Activated B cell treated with CpG ODN at 0.5 μM for 24 hours (primary cell): ENCODE results near the gene NDFIP1. TPM values are rescaled to one million over a fixed set of nuclear protein-coding genes. Genes with fewer than 3 reads are reported as not detected.

Experiments used
- ATAC-seq: fragments of 200-7000 bp; cut with Tn5 transposase; one replicate; pipeline ENCODE4 v1.10.0; 2021; ENCODE audit warnings: low read depth, mild to moderate bottlenecking, moderate library complexity
- CTCF ChIA-PET: fragments of 350-600 bp; sonication (Branson Sonifier 250); formaldehyde crosslinking; loops from one replicate; lab custom pipeline; 2021; ENCODE audit warnings: antibody characterized with exemption; lab: Charles Lee
- POLR2A ChIA-PET: fragments of 350-600 bp; sonication (Branson Sonifier 250); formaldehyde crosslinking; loops from one replicate; lab custom pipeline; 2021; ENCODE audit warnings: antibody characterized with exemption; lab: Charles Lee
- DNase-seq: peaks from one replicate; pipeline ENCODE4 v3.0.0; 2022
- H3K27ac Mint-ChIP-seq: one replicate; pipeline ENCODE4 v1.8.0; 2020; ENCODE audit warnings: mixed read lengths
- H3K27me3 Mint-ChIP-seq: one replicate; pipeline ENCODE4 v1.8.0; 2021; ENCODE audit warnings: mixed read lengths
- H3K36me3 Mint-ChIP-seq: one replicate; pipeline ENCODE4 v1.8.0; 2021; ENCODE audit warnings: low read depth, mixed read lengths
- H3K4me1 Mint-ChIP-seq: one replicate; pipeline ENCODE4 v1.8.0; 2021; ENCODE audit warnings: mixed read lengths
- H3K4me3 Mint-ChIP-seq: one replicate; pipeline ENCODE4 v1.8.0; 2020; ENCODE audit warnings: mild to moderate bottlenecking, mixed read lengths
- H3K9me3 Mint-ChIP-seq: one replicate; pipeline ENCODE4 v1.8.0; 2020; ENCODE audit warnings: mixed read lengths
- intact Hi-C: fragments of 100-400 bp; cut with micrococcal nuclease; formaldehyde crosslinking; loops from one replicate; pipeline ENCODE4 v1.15.1; 2024
- total RNA-seq: library from RNA; stranded (reverse); gene quantifications from 2 replicates; pipeline ENCODE4 v1.2.3, GENCODE V29; 2022
- TF ChIP-seq, protein P1 (sequence below): fragments of 200-600 bp; IDR thresholded peaks from one replicate; pipeline ENCODE4 v1.8.0; 2022; ENCODE audit warnings: antibody characterized with exemption, mild to moderate bottlenecking

Gene NDFIP1
- total RNA-seq, 1 donor from 2014 or later, result 24.2 TPM

DNA sequence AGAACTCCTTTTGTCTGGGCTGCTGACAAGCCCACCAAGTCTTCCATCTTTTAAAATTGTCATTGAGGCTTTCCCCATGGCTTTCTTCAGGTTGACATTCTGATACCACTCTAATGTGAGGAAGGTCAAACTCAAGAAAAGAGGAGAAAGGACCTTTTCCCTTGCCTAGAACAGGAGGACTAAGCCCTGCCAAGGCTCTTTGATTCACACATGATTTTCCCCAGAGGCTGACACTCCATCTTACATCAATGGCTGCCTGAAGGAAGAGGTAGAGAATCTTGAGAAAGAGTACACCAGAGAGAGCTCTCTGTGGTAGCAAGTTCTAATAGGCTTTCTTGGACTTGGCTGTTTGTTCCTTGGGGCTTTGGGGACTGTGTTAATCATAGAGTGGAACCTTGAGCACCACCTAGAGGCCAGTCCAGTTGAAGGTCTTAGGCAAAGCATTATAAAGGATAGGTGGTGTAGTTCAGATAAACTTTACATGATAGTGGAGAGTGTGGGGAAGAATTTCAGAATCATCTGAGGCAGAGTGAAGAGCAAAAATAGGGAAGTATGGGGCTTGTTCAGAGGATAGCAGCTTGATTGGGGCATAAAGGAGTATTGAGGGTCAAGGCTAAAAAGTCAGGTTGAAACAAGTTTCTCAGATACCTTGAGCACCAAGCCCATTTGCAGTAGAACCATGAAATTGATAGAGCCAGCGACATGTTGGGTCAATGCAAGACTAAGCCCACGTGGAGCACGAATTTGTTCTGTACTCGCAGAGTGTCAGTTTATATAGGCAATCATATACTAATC lies 36.7 kb downstream of the NDFIP1 start:
- H3K36me3 Mint-ChIP-seq, result peaks cover 41% of the 10 kb centered on the region
- no peak overlapping the region for H3K27ac Mint-ChIP-seq
- TF ChIP-seq, protein P1, sequence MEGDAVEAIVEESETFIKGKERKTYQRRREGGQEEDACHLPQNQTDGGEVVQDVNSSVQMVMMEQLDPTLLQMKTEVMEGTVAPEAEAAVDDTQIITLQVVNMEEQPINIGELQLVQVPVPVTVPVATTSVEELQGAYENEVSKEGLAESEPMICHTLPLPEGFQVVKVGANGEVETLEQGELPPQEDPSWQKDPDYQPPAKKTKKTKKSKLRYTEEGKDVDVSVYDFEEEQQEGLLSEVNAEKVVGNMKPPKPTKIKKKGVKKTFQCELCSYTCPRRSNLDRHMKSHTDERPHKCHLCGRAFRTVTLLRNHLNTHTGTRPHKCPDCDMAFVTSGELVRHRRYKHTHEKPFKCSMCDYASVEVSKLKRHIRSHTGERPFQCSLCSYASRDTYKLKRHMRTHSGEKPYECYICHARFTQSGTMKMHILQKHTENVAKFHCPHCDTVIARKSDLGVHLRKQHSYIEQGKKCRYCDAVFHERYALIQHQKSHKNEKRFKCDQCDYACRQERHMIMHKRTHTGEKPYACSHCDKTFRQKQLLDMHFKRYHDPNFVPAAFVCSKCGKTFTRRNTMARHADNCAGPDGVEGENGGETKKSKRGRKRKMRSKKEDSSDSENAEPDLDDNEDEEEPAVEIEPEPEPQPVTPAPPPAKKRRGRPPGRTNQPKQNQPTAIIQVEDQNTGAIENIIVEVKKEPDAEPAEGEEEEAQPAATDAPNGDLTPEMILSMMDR, result peak; percentile 78
- no peak overlapping the region for H3K4me3 Mint-ChIP-seq
- H3K4me1 Mint-ChIP-seq, result no peaks in the 10 kb centered on the region
- H3K27me3 Mint-ChIP-seq, result no peaks in the 10 kb centered on the region
- DNase-seq, result no peak
- ATAC-seq, result peak; percentile 86
- POLR2A ChIA-PET, result no interaction called here
- intact Hi-C loops, result loop anchor here (1.0 kb wide), 3 partner anchors 130 to 480 kb away; no protein-coding TSS in a partner anchor
- H3K9me3 Mint-ChIP-seq, result no peaks in the 10 kb centered on the region
- CTCF ChIA-PET, result interaction anchor here (0.9 to 6.3 kb wide), 6 partner anchors 131 to 568 kb away, joined by 3 to 89 read pairs (median 12); partner anchors contain the start of genes GNPDA1 and RNF14

DNA sequence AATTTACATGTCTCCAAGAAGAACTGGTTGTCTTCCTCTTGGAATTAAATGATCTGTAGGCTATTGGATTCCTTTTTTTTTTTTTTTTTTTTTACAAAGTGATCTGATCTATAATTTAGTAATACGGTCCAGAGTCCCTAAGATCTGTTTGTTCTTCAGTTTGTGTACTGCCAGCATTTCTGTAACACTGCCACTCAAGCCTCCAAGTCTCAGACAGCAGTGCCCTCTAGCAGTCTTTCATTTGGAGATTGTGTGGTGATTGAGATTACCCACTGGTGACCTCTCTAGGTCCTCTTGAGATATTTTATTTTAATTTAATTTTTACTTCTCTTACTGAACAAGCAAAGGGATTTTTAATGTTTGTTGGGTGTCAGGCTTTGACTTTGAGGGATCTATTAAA lies 40.8 kb downstream of the NDFIP1 start:
- no peak for ATAC-seq
- no peak overlapping the region for H3K4me3 Mint-ChIP-seq
- no peaks in the 10 kb centered on the region for H3K27me3 Mint-ChIP-seq
- ChIA-PET CTCF (no interaction called here), POLR2A (no interaction called here)
- TF ChIP-seq, protein P1, result no peak
- H3K27ac Mint-ChIP-seq, result no peak overlapping the region
- peaks cover 40% of the 10 kb centered on the region for H3K36me3 Mint-ChIP-seq
- intact Hi-C loops, result no loop called here
- no peaks in the 10 kb centered on the region for H3K4me1 Mint-ChIP-seq
- no peak for DNase-seq
- H3K9me3 Mint-ChIP-seq, result no peaks in the 10 kb centered on the region

GRCh38 chr5:142150431-142150830 lies 41.9 kb downstream of the NDFIP1 start:
- TF ChIP-seq, protein P1, result no peak
- H3K9me3 Mint-ChIP-seq, result no peaks in the 10 kb centered on the region
- H3K4me1 Mint-ChIP-seq, result no peaks in the 10 kb centered on the region
- ChIA-PET CTCF (no interaction called here), POLR2A (no interaction called here)
- no peak for DNase-seq
- no peak overlapping the region for H3K4me3 Mint-ChIP-seq
- H3K27ac Mint-ChIP-seq, result no peak overlapping the region
- no peaks in the 10 kb centered on the region for H3K27me3 Mint-ChIP-seq
- peaks cover 40% of the 10 kb centered on the region for H3K36me3 Mint-ChIP-seq
- ATAC-seq, result no peak
- intact Hi-C loops, result loop anchor here (5.0 kb wide), 1 partner anchor 172 kb away; no protein-coding TSS in a partner anchor

GRCh38 chr5:142151436-142152383 lies 43.1 kb downstream of the NDFIP1 start:
- H3K27me3 Mint-ChIP-seq, result no peaks in the 10 kb centered on the region
- H3K36me3 Mint-ChIP-seq, result peaks cover 40% of the 10 kb centered on the region
- TF ChIP-seq, protein P1, result peak; percentile 44
- DNase-seq (no peak), ATAC-seq (peak; percentile 37)
- no peaks in the 10 kb centered on the region for H3K9me3 Mint-ChIP-seq
- no peak overlapping the region for H3K27ac Mint-ChIP-seq
- intact Hi-C loops, result loop anchor here (1.0 to 5.0 kb wide), 7 partner anchors 171 to 737 kb away; no protein-coding TSS in a partner anchor
- POLR2A ChIA-PET, result no interaction called here
- no peaks in the 10 kb centered on the region for H3K4me1 Mint-ChIP-seq
- CTCF ChIA-PET, result interaction anchor here (0.7 to 4.1 kb wide), 13 partner anchors 8 to 597 kb away, joined by 3 to 27 read pairs (median 3); no protein-coding TSS in a partner anchor
- H3K4me3 Mint-ChIP-seq, result no peak overlapping the region
